ENCODE data around the gene ALPK3. TPM values are rescaled to one million over a fixed set of nuclear protein-coding genes. Genes with fewer than 3 reads are reported as not detected.

ALPK3 gene
- total RNA-seq, 1 donor from 2014 or later: 5.4 TPM

- Histone ChIP-seq H3K4me1 (peaks cover 10% of the 10 kb centered on the region), H3K9ac (no peak overlapping the region), H3F3A (ENCODE audit: low read depth) (peaks cover 11% of the 10 kb centered on the region), H3K4me2 (peak overlapping the region; percentile 20), H4K20me1 (ENCODE audit: low read depth) (peaks cover 55% of the 10 kb centered on the region), H2AFZ (replicated peaks) (no peak overlapping the region), H3K9me3 (ENCODE audit: low read depth) (no peaks in the 10 kb centered on the region), H3K4me3 (no peak overlapping the region), H3K27ac (no peak overlapping the region), H3K36me3 (peaks cover 4% of the 10 kb centered on the region), H3K27me3 (no peaks in the 10 kb centered on the region), H3K79me2 (ENCODE audit: low read depth) (peaks cover 31% of the 10 kb centered on the region)
- H3K4me1 Mint-ChIP-seq: peaks cover 10% of the 10 kb centered on the region
- H3K27ac Mint-ChIP-seq: no peak overlapping the region
- H3K9me3 Mint-ChIP-seq: no peaks in the 10 kb centered on the region
- DNase-seq (ENCODE audit: low spot score): peak; percentile 54
- no peak for TF ChIP-seq EZH2phosphoT487 (IDR thresholded peaks at IDR 0.05)
- TF ChIP-seq, protein P1, sequence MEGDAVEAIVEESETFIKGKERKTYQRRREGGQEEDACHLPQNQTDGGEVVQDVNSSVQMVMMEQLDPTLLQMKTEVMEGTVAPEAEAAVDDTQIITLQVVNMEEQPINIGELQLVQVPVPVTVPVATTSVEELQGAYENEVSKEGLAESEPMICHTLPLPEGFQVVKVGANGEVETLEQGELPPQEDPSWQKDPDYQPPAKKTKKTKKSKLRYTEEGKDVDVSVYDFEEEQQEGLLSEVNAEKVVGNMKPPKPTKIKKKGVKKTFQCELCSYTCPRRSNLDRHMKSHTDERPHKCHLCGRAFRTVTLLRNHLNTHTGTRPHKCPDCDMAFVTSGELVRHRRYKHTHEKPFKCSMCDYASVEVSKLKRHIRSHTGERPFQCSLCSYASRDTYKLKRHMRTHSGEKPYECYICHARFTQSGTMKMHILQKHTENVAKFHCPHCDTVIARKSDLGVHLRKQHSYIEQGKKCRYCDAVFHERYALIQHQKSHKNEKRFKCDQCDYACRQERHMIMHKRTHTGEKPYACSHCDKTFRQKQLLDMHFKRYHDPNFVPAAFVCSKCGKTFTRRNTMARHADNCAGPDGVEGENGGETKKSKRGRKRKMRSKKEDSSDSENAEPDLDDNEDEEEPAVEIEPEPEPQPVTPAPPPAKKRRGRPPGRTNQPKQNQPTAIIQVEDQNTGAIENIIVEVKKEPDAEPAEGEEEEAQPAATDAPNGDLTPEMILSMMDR (IDR thresholded peaks at IDR 0.05): no peak
- TF ChIP-seq EZH2 (IDR thresholded peaks at IDR 0.05): no peak
- H3K4me3 Mint-ChIP-seq: no peak overlapping the region
- H3K36me3 Mint-ChIP-seq: peaks cover 30% of the 10 kb centered on the region
- H3K27me3 Mint-ChIP-seq (ENCODE audit: insufficient read depth, low read depth): no peaks in the 10 kb centered on the region
Measured at GRCh38 chr15:84789762-84790161, 27.4 kb upstream of the ALPK3 start.

DNA sequence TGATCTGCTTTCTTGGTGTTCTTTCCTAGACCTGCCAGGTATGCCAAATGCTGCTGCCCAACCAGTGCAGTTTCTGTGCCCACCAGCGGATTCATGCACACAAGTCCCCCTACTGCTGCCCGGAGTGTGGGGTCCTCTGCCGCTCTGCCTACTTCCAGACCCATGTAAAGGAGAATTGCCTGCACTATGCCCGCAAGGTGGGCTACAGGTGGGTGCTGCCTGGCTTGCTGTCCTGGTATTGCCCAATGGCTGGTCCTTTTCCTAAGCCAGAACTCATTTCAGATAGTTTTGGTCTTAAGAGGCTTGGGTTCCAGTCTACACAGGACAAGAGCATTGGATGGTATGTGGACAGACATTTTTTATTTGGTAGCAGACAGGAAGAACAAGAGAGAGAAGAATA lies 26.5 kb upstream of the ALPK3 start:
- Mint-ChIP-seq H3K27me3 (ENCODE audit: insufficient read depth, low read depth) (no peaks in the 10 kb centered on the region), H3K36me3 (peaks cover 24% of the 10 kb centered on the region), H3K4me1 (peaks cover 10% of the 10 kb centered on the region), H3K9me3 (no peaks in the 10 kb centered on the region), H3K27ac (no peak overlapping the region), H3K4me3 (no peak overlapping the region)
- Histone ChIP-seq H3K9me3 (ENCODE audit: low read depth) (no peaks in the 10 kb centered on the region), H3F3A (ENCODE audit: low read depth) (peaks cover 11% of the 10 kb centered on the region), H2AFZ (replicated peaks) (no peak overlapping the region), H3K4me1 (peaks cover 10% of the 10 kb centered on the region), H3K4me3 (no peak overlapping the region), H3K27me3 (no peaks in the 10 kb centered on the region), H3K9ac (no peak overlapping the region), H4K20me1 (ENCODE audit: low read depth) (peaks cover 54% of the 10 kb centered on the region), H3K36me3 (peaks cover 4% of the 10 kb centered on the region), H3K79me2 (ENCODE audit: low read depth) (peaks cover 30% of the 10 kb centered on the region), H3K4me2 (no peak overlapping the region), H3K27ac (no peak overlapping the region)
- TF ChIP-seq EZH2 (IDR thresholded peaks at IDR 0.05) (no peak), EZH2phosphoT487 (IDR thresholded peaks at IDR 0.05) (no peak)
- TF ChIP-seq, protein P1 (IDR thresholded peaks at IDR 0.05): no peak
- DNase-seq (ENCODE audit: low spot score): no peak

- Histone ChIP-seq H3K4me1 (peaks cover 10% of the 10 kb centered on the region), H2AFZ (replicated peaks) (no peak overlapping the region), H3K4me3 (no peak overlapping the region), H3K36me3 (peaks cover 4% of the 10 kb centered on the region), H3K27ac (no peak overlapping the region), H3K79me2 (ENCODE audit: low read depth) (peaks cover 25% of the 10 kb centered on the region), H3K4me2 (no peak overlapping the region), H3F3A (ENCODE audit: low read depth) (peaks cover 11% of the 10 kb centered on the region), H3K9ac (no peak overlapping the region), H4K20me1 (ENCODE audit: low read depth) (peaks cover 46% of the 10 kb centered on the region), H3K9me3 (ENCODE audit: low read depth) (no peaks in the 10 kb centered on the region), H3K27me3 (no peaks in the 10 kb centered on the region)
- DNase-seq (ENCODE audit: low spot score): no peak
- TF ChIP-seq, protein P1 (IDR thresholded peaks at IDR 0.05): no peak
- TF ChIP-seq EZH2 (IDR thresholded peaks at IDR 0.05): no peak
- TF ChIP-seq EZH2phosphoT487 (IDR thresholded peaks at IDR 0.05): no peak
- no peak overlapping the region for H3K27ac Mint-ChIP-seq
- no peak overlapping the region for H3K4me3 Mint-ChIP-seq
- peaks cover 22% of the 10 kb centered on the region for H3K36me3 Mint-ChIP-seq
- H3K27me3 Mint-ChIP-seq (ENCODE audit: insufficient read depth, low read depth): no peaks in the 10 kb centered on the region
- no peaks in the 10 kb centered on the region for H3K9me3 Mint-ChIP-seq
- peaks cover 10% of the 10 kb centered on the region for H3K4me1 Mint-ChIP-seq
Measured at GRCh38 chr15:84791763-84792162, 25.4 kb upstream of the ALPK3 start.

Data from neural progenitor cell (in vitro differentiated cells).